ENCODE results near the gene ZNF385B.

The ZNF385B gene

DNA sequence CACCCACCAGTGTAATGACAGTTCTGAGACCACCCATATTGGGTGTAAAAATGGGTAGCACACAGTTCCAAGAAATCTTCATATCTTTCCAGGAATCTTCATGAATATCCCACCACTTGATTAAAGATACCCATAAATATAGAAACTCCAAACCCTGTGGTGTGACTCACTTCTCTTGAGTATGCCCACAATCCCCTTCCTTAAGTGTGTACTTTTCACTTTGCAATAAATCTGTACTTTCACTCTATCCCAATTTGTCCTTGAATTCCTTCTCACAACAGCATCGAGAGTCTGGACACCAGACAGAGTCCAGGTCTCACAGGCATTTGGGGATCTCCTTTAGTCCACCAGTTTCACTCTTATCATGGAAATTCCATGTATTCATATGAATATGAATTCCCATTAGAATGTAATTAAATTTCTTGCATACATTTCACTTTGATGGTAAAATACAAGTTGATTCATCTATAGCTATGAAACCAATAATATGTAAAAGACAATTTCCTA is 309.8 kb downstream of the ZNF385B start:
- H3K9ac ChIP-seq (ENCODE audit: low read depth, low read length): no peak overlapping the region
- H3K4me3 ChIP-seq (ENCODE audit: low read depth, low read length): no peak overlapping the region
- H3K36me3 ChIP-seq (ENCODE audit: control insufficient read depth, insufficient read depth, low read length): no peaks in the 10 kb centered on the region
- H3K9me3 ChIP-seq (ENCODE audit: control insufficient read depth, insufficient read depth, low read length): no peaks in the 10 kb centered on the region
- H3K4me1 ChIP-seq (ENCODE audit: control insufficient read depth, insufficient read depth, low read length): peaks cover 24% of the 10 kb centered on the region
- H3K27me3 ChIP-seq (ENCODE audit: control insufficient read depth, insufficient read depth, low read length): no peaks in the 10 kb centered on the region

DNA sequence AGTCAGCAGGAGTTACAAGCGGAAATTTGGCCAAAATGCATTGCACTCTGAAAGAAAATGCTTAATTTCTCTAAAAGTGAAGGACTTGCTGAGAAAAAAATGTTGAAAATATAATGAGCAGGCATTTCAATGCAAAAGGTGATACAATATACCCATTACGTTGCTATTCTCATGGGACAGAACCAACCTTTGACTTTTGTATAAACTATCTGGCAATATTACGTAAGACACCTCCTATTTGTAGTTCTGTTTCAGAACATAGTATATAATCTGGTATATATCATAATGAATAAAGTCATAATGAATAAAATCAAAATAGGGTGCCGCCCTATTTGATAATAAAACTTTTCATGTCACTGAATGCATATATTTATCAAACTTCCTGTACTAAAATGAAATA is 310.6 kb downstream of the ZNF385B start:
- Histone ChIP-seq H3K4me3 (ENCODE audit: low read depth, low read length) (no peak overlapping the region), H3K36me3 (ENCODE audit: control insufficient read depth, insufficient read depth, low read length) (no peaks in the 10 kb centered on the region), H3K27me3 (ENCODE audit: control insufficient read depth, insufficient read depth, low read length) (no peaks in the 10 kb centered on the region), H3K9me3 (ENCODE audit: control insufficient read depth, insufficient read depth, low read length) (no peaks in the 10 kb centered on the region), H3K4me1 (ENCODE audit: control insufficient read depth, insufficient read depth, low read length) (peaks cover 24% of the 10 kb centered on the region), H3K9ac (ENCODE audit: low read depth, low read length) (no peak overlapping the region)

DNA sequence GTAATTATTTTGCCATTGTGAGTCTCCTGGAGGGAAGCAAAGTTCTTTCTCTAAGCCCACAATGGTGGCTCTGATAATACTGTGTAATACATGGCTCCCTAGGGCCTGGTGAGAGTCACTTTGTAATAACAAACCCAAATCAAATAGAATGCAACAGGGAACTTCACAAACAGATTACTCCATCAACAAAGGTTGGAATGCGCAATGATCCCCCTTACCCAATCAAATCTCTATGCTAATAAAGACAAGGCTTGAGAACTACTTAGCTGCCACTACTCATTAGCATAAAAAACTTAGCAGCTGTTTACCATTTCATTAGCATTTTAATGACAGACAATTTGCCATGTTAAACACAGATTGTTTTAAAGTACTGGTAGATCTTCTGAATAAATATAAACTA is 311.2 kb downstream of the ZNF385B start:
- Histone ChIP-seq H3K4me3 (ENCODE audit: low read depth, low read length) (no peak overlapping the region), H3K9me3 (ENCODE audit: control insufficient read depth, insufficient read depth, low read length) (no peaks in the 10 kb centered on the region), H3K9ac (ENCODE audit: low read depth, low read length) (no peak overlapping the region), H3K36me3 (ENCODE audit: control insufficient read depth, insufficient read depth, low read length) (no peaks in the 10 kb centered on the region), H3K27me3 (ENCODE audit: control insufficient read depth, insufficient read depth, low read length) (no peaks in the 10 kb centered on the region), H3K4me1 (ENCODE audit: control insufficient read depth, insufficient read depth, low read length) (peaks cover 24% of the 10 kb centered on the region)

DNA sequence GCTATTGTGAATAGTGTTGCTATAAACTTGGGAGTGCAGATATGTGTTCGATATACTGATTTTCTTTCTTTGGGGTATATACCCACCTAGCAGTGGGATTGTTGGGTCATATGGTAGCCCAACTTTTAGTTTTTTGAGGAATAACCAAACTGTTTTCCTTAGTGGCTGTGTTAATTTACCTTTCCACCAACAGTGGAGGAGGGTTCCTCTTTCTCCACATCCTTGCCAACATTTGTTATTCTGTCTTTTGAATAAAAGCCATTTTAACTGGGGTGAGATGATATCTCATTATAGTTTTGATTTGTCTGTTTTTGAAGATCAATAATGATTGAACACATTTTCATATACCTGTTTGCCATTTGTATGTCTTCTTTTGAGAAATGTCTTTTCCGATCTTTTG is 314.8 kb downstream of the ZNF385B start:
- peaks cover 22% of the 10 kb centered on the region for H3K4me1 ChIP-seq (ENCODE audit: control insufficient read depth, insufficient read depth, low read length)
- no peaks in the 10 kb centered on the region for H3K36me3 ChIP-seq (ENCODE audit: control insufficient read depth, insufficient read depth, low read length)
- no peaks in the 10 kb centered on the region for H3K27me3 ChIP-seq (ENCODE audit: control insufficient read depth, insufficient read depth, low read length)
- no peaks in the 10 kb centered on the region for H3K9me3 ChIP-seq (ENCODE audit: control insufficient read depth, insufficient read depth, low read length)
- H3K4me3 ChIP-seq (ENCODE audit: low read depth, low read length): no peak overlapping the region
- H3K9ac ChIP-seq (ENCODE audit: low read depth, low read length): no peak overlapping the region

DNA sequence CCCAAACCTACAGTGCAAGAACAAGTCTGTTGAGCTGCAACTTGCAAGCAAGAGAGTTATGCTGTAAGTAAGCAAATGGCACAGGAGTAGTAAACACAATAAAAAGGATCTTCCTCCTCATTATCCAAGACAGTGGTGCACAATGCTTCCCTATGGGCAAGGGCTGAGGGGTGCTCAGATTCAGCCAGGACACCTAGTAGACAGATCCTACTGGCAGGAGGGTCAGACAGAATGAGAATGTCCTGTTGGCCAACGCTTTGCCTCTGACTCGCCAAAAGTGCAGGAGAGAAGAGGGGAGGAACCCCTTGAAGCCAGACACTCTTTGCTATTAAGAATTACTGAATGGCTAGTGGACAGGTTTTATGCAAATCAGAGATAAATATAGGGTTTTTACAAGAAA is 316.4 kb downstream of the ZNF385B start:
- Histone ChIP-seq H3K4me1 (ENCODE audit: control insufficient read depth, insufficient read depth, low read length) (peaks cover 9% of the 10 kb centered on the region), H3K9me3 (ENCODE audit: control insufficient read depth, insufficient read depth, low read length) (no peaks in the 10 kb centered on the region), H3K36me3 (ENCODE audit: control insufficient read depth, insufficient read depth, low read length) (no peaks in the 10 kb centered on the region), H3K27me3 (ENCODE audit: control insufficient read depth, insufficient read depth, low read length) (no peaks in the 10 kb centered on the region), H3K9ac (ENCODE audit: low read depth, low read length) (no peak overlapping the region), H3K4me3 (ENCODE audit: low read depth, low read length) (no peak overlapping the region)

DNA sequence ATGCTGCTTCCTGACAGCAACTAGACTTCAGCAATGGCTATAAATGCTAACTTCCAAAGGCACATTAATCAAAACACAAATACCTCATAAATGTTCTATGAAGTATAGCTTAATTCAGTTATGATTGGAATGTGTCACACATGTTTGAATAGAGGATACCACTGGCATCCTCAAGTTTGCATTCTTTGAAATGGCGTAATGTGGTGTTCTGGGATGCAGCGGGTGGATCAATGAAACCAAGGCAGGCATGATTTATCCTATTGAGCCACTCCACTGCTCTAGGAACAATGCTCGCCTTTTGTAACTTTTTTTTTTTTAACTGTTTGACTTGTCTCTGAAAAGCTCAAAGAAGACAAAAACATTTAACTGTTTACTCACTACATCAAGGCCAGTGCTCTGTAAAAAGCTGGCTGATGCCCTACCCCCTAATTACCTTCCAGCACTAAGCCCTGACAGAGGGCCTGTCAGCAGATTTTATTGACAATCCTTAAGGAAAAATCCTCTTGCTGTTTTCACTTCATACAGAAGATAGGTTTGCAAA is 318.0 kb downstream of the ZNF385B start:
- Histone ChIP-seq H3K9ac (ENCODE audit: low read depth, low read length) (no peak overlapping the region), H3K4me3 (ENCODE audit: low read depth, low read length) (no peak overlapping the region), H3K36me3 (ENCODE audit: control insufficient read depth, insufficient read depth, low read length) (no peaks in the 10 kb centered on the region), H3K27me3 (ENCODE audit: control insufficient read depth, insufficient read depth, low read length) (no peaks in the 10 kb centered on the region), H3K9me3 (ENCODE audit: control insufficient read depth, insufficient read depth, low read length) (peaks cover 3% of the 10 kb centered on the region), H3K4me1 (ENCODE audit: control insufficient read depth, insufficient read depth, low read length) (peaks cover 4% of the 10 kb centered on the region)

DNA sequence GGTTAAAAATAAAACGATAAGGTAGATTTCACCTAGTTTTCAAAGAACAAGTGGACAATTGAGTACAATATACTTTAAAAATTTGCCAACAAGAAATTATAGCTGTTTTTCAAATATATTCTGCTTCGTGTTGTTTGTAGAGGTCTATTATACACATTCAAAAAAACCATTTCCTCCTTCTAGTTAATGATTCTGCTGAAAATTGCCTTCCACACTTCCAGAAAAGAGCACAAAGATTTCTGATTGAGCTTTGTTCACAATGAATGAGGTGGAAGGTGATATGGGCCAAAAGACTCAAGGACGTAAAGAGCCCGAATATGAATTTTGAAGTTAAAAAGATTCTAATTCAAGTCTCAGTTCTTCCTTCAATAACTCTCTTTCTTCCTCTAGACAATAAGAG is 319.8 kb downstream of the ZNF385B start:
- Histone ChIP-seq H3K9ac (ENCODE audit: low read depth, low read length) (no peak overlapping the region), H3K27me3 (ENCODE audit: control insufficient read depth, insufficient read depth, low read length) (no peaks in the 10 kb centered on the region), H3K4me3 (ENCODE audit: low read depth, low read length) (no peak overlapping the region), H3K9me3 (ENCODE audit: control insufficient read depth, insufficient read depth, low read length) (peaks cover 3% of the 10 kb centered on the region), H3K36me3 (ENCODE audit: control insufficient read depth, insufficient read depth, low read length) (no peaks in the 10 kb centered on the region), H3K4me1 (ENCODE audit: control insufficient read depth, insufficient read depth, low read length) (peaks cover 4% of the 10 kb centered on the region)

DNA sequence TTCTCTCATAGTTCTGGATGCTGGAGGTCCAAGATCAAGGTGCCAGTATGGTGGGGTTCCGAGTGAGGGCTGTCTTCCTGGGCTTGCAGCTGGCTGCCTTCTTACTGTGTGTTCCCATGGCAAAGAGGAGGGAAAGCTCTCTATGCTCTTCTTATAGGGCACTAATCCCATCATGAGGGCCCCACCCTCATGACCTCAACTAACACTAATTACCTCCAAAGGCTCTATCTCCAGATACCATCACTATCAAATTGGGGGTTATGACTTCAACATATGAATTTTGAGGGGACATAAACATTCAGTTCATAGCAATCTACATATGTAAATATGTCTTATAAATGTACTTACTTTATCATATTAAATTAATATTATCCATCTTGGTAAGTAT is 322.3 kb downstream of the ZNF385B start:
- Histone ChIP-seq H3K4me1 (ENCODE audit: control insufficient read depth, insufficient read depth, low read length) (peaks cover 4% of the 10 kb centered on the region), H3K9ac (ENCODE audit: low read depth, low read length) (no peak overlapping the region), H3K36me3 (ENCODE audit: control insufficient read depth, insufficient read depth, low read length) (no peaks in the 10 kb centered on the region), H3K27me3 (ENCODE audit: control insufficient read depth, insufficient read depth, low read length) (no peaks in the 10 kb centered on the region), H3K9me3 (ENCODE audit: control insufficient read depth, insufficient read depth, low read length) (peaks cover 3% of the 10 kb centered on the region), H3K4me3 (ENCODE audit: low read depth, low read length) (no peak overlapping the region)

DNA sequence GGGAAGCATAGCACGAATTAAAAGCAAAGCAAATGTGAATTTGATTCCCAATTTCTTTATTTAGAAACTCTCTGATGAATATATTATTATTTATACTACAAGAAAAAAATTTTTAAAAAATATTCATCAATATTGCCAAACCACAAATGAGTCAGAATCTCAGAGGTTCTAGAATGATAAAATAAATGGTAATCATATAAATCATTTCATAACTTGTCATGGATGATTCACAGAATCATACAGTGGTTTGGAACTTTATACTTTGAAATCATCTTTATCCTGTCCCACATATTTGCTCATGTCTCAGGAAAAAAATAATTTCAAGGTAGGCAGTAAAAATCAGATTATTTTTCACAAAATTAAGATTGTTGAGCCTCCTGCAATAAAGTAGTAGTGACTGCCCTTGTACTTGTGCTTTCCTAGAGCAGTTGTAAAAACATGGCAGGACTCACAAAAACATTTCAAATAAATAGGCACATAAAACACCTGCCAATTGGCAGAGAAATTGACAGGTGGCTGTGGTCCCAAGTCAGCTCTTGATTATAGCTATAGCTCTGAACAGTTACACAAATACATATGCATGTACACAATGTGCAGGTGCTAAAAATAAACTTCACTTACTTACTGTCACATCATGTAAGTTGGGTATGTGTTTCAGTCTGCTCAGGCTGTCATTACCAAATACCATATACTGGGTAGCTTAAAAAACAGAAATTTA is 322.8 kb downstream of the ZNF385B start:
- no peak overlapping the region for H3K9ac ChIP-seq (ENCODE audit: low read depth, low read length)
- no peaks in the 10 kb centered on the region for H3K36me3 ChIP-seq (ENCODE audit: control insufficient read depth, insufficient read depth, low read length)
- peaks cover 4% of the 10 kb centered on the region for H3K4me1 ChIP-seq (ENCODE audit: control insufficient read depth, insufficient read depth, low read length)
- H3K27me3 ChIP-seq (ENCODE audit: control insufficient read depth, insufficient read depth, low read length): no peaks in the 10 kb centered on the region
- H3K4me3 ChIP-seq (ENCODE audit: low read depth, low read length): no peak overlapping the region
- peaks cover 3% of the 10 kb centered on the region for H3K9me3 ChIP-seq (ENCODE audit: control insufficient read depth, insufficient read depth, low read length)

DNA sequence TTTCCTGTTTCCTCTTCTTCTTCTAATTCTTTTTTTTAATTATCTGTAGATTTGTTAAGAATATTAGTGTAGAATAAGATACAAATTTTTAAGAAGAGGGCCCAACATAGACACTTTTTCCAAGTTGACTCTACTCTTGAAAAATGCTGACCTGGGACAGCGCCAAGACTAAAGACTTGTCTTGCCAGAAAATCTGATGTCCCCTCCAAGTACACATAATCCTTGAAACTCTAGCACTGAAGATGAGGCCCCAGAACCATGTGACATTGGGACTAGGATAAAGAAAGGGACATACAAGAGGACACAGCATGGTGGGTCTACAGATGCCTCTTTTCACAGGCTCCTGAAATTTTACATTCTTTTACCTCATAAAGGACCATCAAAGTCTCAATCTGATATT is 325.2 kb downstream of the ZNF385B start:
- peaks cover 3% of the 10 kb centered on the region for H3K9me3 ChIP-seq (ENCODE audit: control insufficient read depth, insufficient read depth, low read length)
- H3K27me3 ChIP-seq (ENCODE audit: control insufficient read depth, insufficient read depth, low read length): no peaks in the 10 kb centered on the region
- H3K4me3 ChIP-seq (ENCODE audit: low read depth, low read length): no peak overlapping the region
- H3K36me3 ChIP-seq (ENCODE audit: control insufficient read depth, insufficient read depth, low read length): no peaks in the 10 kb centered on the region
- H3K9ac ChIP-seq (ENCODE audit: low read depth, low read length): no peak overlapping the region
- H3K4me1 ChIP-seq (ENCODE audit: control insufficient read depth, insufficient read depth, low read length): peaks cover 3% of the 10 kb centered on the region

DNA sequence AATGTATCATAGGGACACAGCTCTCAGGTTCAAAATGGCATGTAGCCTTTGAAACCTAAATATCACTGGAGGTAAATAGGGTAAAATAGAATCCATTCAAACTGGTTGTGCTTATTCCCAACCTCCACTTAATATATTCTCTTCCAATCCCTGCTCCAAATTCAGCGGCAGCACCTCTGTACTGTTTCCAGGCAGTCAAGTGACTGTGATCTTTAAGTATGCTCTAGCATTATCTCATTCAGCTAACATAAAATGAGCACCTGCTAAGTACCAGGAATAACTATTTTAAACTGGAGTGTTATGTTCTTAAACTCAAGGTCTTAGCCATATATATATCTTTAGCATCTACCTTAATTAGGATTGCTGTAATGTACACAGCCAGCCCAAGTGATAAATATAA is 327.5 kb downstream of the ZNF385B start:
- Histone ChIP-seq H3K9ac (ENCODE audit: low read depth, low read length) (no peak overlapping the region), H3K4me1 (ENCODE audit: control insufficient read depth, insufficient read depth, low read length) (peaks cover 3% of the 10 kb centered on the region), H3K27me3 (ENCODE audit: control insufficient read depth, insufficient read depth, low read length) (no peaks in the 10 kb centered on the region), H3K36me3 (ENCODE audit: control insufficient read depth, insufficient read depth, low read length) (no peaks in the 10 kb centered on the region), H3K4me3 (ENCODE audit: low read depth, low read length) (no peak overlapping the region), H3K9me3 (ENCODE audit: control insufficient read depth, insufficient read depth, low read length) (peaks cover 3% of the 10 kb centered on the region)

DNA sequence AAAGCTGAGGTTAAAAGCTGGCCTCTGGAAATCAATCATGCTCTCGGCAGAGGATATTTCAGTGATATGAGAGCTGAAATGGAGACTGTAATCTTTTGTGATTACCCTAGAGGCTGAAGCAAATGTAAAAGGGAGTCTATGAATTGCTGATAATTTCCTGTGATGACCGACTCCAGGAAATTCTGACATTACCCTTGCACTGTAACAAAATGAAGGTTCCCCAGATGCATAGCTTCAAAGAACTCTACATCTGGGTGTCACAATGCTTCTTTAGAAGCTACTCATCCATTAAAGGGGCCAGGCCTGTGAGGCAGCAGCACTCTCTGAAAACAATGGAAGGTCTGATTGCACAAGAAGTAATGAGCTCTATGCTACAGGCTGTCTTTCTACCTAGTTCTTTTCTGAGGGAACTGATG is 328.5 kb downstream of the ZNF385B start:
- peaks cover 3% of the 10 kb centered on the region for H3K4me1 ChIP-seq (ENCODE audit: control insufficient read depth, insufficient read depth, low read length)
- H3K36me3 ChIP-seq (ENCODE audit: control insufficient read depth, insufficient read depth, low read length): no peaks in the 10 kb centered on the region
- no peak overlapping the region for H3K4me3 ChIP-seq (ENCODE audit: low read depth, low read length)
- no peaks in the 10 kb centered on the region for H3K27me3 ChIP-seq (ENCODE audit: control insufficient read depth, insufficient read depth, low read length)
- H3K9ac ChIP-seq (ENCODE audit: low read depth, low read length): no peak overlapping the region
- H3K9me3 ChIP-seq (ENCODE audit: control insufficient read depth, insufficient read depth, low read length): no peaks in the 10 kb centered on the region

All from iPS-15b (cell line).